Ascending aorta (tissue), 2 donors: ENCODE results near the gene PKDREJ. TPM values are rescaled to one million over a fixed set of nuclear protein-coding genes. Genes with fewer than 3 reads are reported as not detected.
"Not testable (repeated sequence)": the region's sequence is repeated elsewhere in the genome, so short reads cannot be mapped to it uniquely, and the experiment has no call there.

Experiments
- DNase-seq, 2 donors: peaks; one replicate each; pipeline ENCODE4 v3.0.0-alpha.2; 2019; ENCODE audit warnings: low spot score in 2 of 2
- H3K27ac ChIP-seq, 2 donors: fragments of 200-600 bp; sonication (generic); one replicate each; pipeline ENCODE4 v1.5.1; 2016 to 2017; ENCODE audit warnings: mild to moderate bottlenecking in 1 of 2
- H3K27me3 ChIP-seq: fragments of 200-600 bp; sonication (generic); one replicate; pipeline ENCODE4 v1.5.1; 2017
- H3K36me3 ChIP-seq, 2 donors: fragments of 200-600 bp; sonication (generic); one replicate each; pipeline ENCODE4 v1.5.1; 2016
- H3K4me1 ChIP-seq, 2 donors: fragments of 200-600 bp; sonication (generic); one replicate each; pipeline ENCODE4 v1.5.1; 2016 to 2017; ENCODE audit warnings: mild to moderate bottlenecking in 1 of 2
- H3K4me3 ChIP-seq, 2 donors: fragments of 200-600 bp; sonication (generic); one replicate each; pipeline ENCODE4 v1.5.1; 2016 to 2017; ENCODE audit warnings: mild to moderate bottlenecking in 1 of 2
- H3K9me3 ChIP-seq, 2 donors: fragments of 200-600 bp; sonication (generic); one replicate each; pipeline ENCODE4 v1.5.1; 2016
- CTCF ChIP-seq, 3 experiments: fragments of 200-600 bp in 2 of 3; fragments of 450-650 bp in 1 of 3; sonication (generic) in 2 of 3; IDR thresholded peaks; one replicate each; pipeline ENCODE4 v1.5.1; 2016 to 2019; ENCODE audit warnings: antibody characterized with exemption in 3 of 3, mild to moderate bottlenecking in 1 of 3, moderate library complexity in 1 of 3
- intact Hi-C: fragments of 100-400 bp; cut with DNase I; formaldehyde crosslinking; loops from one replicate; pipeline ENCODE4 v1.15.1; 2023
- total RNA-seq: library from RNA; depleted of rRNA; stranded (reverse); fragments of >200 nt; gene quantifications from one replicate; pipeline ENCODE4 v1.1.0, GENCODE V29; 2016

PKDREJ gene
- total RNA-seq, 1 donor from 2014 or later = not detected

- Histone ChIP-seq H3K9me3 (no peaks in the 10 kb centered on the region), H3K36me3 (peaks cover 39 to 58% of the 10 kb centered on the region in 2 donors), H3K4me3 (no peak overlapping the region), H3K4me1 (peaks cover 0 to 6% of the 10 kb centered on the region in 2 donors), H3K27me3 (no peaks in the 10 kb centered on the region), H3K27ac (no peak overlapping the region)
- intact Hi-C loops = no loop called here
- TF ChIP-seq CTCF (IDR thresholded peaks at IDR 0.05) = no peak
- DNase-seq = peak in 1 of 2 donors; percentile 3
Observed at GRCh38 chr22:46272762-46273431, 9.8 kb upstream of the PKDREJ start.

- H3K4me1 ChIP-seq = peaks cover 0 to 9% of the 10 kb centered on the region in 2 donors
- no peak overlapping the region for H3K4me3 ChIP-seq
- DNase-seq = peak in 1 of 2 donors; percentile 27
- peaks cover 36 to 52% of the 10 kb centered on the region in 2 donors for H3K36me3 ChIP-seq
- no peak for TF ChIP-seq CTCF (IDR thresholded peaks at IDR 0.05)
- no peaks in the 10 kb centered on the region for H3K27me3 ChIP-seq
- intact Hi-C loops = no loop called here
- no peaks in the 10 kb centered on the region for H3K9me3 ChIP-seq
- no peak overlapping the region for H3K27ac ChIP-seq
Observed at GRCh38 chr22:46272196-46272595, 9.1 kb upstream of the PKDREJ start.

- H3K36me3 ChIP-seq = peaks cover 24 to 31% of the 10 kb centered on the region in 2 donors
- peaks cover 0 to 14% of the 10 kb centered on the region in 2 donors for H3K4me1 ChIP-seq
- intact Hi-C loops = loop anchor here (2.0 to 10.0 kb wide), 4 partner anchors 65 to 262 kb away; partner anchors contain the start of genes PPARA and TRMU
- DNase-seq = no peak
- no peaks in the 10 kb centered on the region for H3K27me3 ChIP-seq
- no peak overlapping the region for H3K4me3 ChIP-seq
- TF ChIP-seq CTCF (IDR thresholded peaks at IDR 0.05) = no peak
- H3K9me3 ChIP-seq = no peaks in the 10 kb centered on the region
- H3K27ac ChIP-seq = peak overlapping the region in 1 of 2 donors; percentile 88
Observed at GRCh38 chr22:46269564-46269963, 6.4 kb upstream of the PKDREJ start.

- Histone ChIP-seq H3K4me3 (peak within 1 kb of the TSS; percentile 58 to 78), H3K27ac (peak within 1 kb of the TSS; percentile 85 to 88), H3K9me3 (no peaks in the 10 kb centered on the region), H3K36me3 (peaks cover 7 to 12% of the 10 kb centered on the region in 2 donors), H3K4me1 (peaks cover 0 to 14% of the 10 kb centered on the region in 2 donors), H3K27me3 (no peaks in the 10 kb centered on the region)
- TF ChIP-seq CTCF (IDR thresholded peaks at IDR 0.05) = no peak
- intact Hi-C loops = loop anchor here (1.0 to 10.0 kb wide), 6 partner anchors 17 to 260 kb away; partner anchors contain the start of genes CDPF1, GTSE1, PPARA and TRMU
- DNase-seq = peak; percentile 71 to 94
Observed at GRCh38 chr22:46267431-46268279, 4.5 kb upstream of the PKDREJ start, which contains the start of gene TTC38. TSS of gene TTC38 (plus strand) at chr22:46268008. CDS start at chr22:46268040, 32 bp downstream.

GRCh38 chr22:46265627-46266026, 2.5 kb upstream of the PKDREJ start:
- intact Hi-C loops = loop anchor here (5.0 to 10.0 kb wide), 2 partner anchors 69 to 258 kb away; partner anchors contain the start of gene TRMU

GRCh38 chr22:46264520-46264919, 1.4 kb upstream of the PKDREJ start:
- H3K4me3 ChIP-seq, H3K27me3 ChIP-seq, H3K9me3 ChIP-seq, H3K27ac ChIP-seq, H3K36me3 ChIP-seq, DNase-seq: not testable (repeated sequence)
- intact Hi-C loops = loop anchor here (10.0 kb wide), 1 partner anchor 70 kb away; the partner anchor contains the start of gene TRMU
- H3K4me1 ChIP-seq = peaks cover 0 to 14% of the 10 kb centered on the region in 2 donors

More at GRCh38 chr22:46265627-46266026, 2.5 kb upstream of the PKDREJ start:
- not testable (repeated sequence) for H3K4me3 ChIP-seq, H3K9me3 ChIP-seq, H3K27me3 ChIP-seq, H3K27ac ChIP-seq, H3K36me3 ChIP-seq, DNase-seq
- H3K4me1 ChIP-seq = peaks cover 0 to 14% of the 10 kb centered on the region in 2 donors
